Calu3 (cell line): Measurements from ENCODE around the gene FADS1. TPM values are rescaled to one million over a fixed set of nuclear protein-coding genes. Genes with fewer than 3 reads are reported as not detected.

Experiments
- BruUV-seq: library from RNA; stranded (reverse); fragments of 400-500 nt; replicated peaks from 2 replicates; lab custom pipeline; 2021; lab: Mats Ljungman, UMichigan
- CTCF ChIA-PET: fragments of 300-600 bp; sonication (Branson Sonifier 250); formaldehyde crosslinking; loops from one replicate; lab custom pipeline; 2022; ENCODE audit warnings: antibody characterized with exemption; lab: Charles Lee
- DNase-seq: peaks from one replicate; pipeline ENCODE4 v3.0.0; 2022
- H3K27ac Mint-ChIP-seq: one replicate; pipeline ENCODE4 v1.8.0; 2022; ENCODE audit warnings: mixed read lengths; ENCODE audit not compliant: unreplicated experiment
- H3K27me3 Mint-ChIP-seq: one replicate; pipeline ENCODE4 v1.8.0; 2022; ENCODE audit warnings: mixed read lengths; ENCODE audit not compliant: unreplicated experiment
- H3K36me3 Mint-ChIP-seq: one replicate; pipeline ENCODE4 v1.8.0; 2022; ENCODE audit warnings: mild to moderate bottlenecking, moderate library complexity, mixed read lengths; ENCODE audit not compliant: insufficient read depth, unreplicated experiment
- H3K4me1 Mint-ChIP-seq: one replicate; pipeline ENCODE4 v1.8.0; 2022; ENCODE audit warnings: mild to moderate bottlenecking, low read depth, mixed read lengths; ENCODE audit not compliant: unreplicated experiment
- H3K4me3 Mint-ChIP-seq: one replicate; pipeline ENCODE4 v1.8.0; 2022; ENCODE audit warnings: mild to moderate bottlenecking, low read depth, moderate library complexity, mixed read lengths; ENCODE audit not compliant: unreplicated experiment
- H3K9me3 Mint-ChIP-seq: one replicate; pipeline ENCODE4 v1.8.0; 2022; ENCODE audit warnings: low read depth, mixed read lengths; ENCODE audit not compliant: unreplicated experiment
- intact Hi-C: fragments of 100-400 bp; cut with micrococcal nuclease; formaldehyde crosslinking; loops from one replicate; pipeline ENCODE4 v1.10.0; 2022; ENCODE audit not compliant: unreplicated experiment
- total RNA-seq: library from RNA; stranded (reverse); gene quantifications from 2 replicates; pipeline ENCODE4 v1.2.3, GENCODE V29; 2022
- TF ChIP-seq, protein P1 (sequence below): fragments of 200-600 bp; IDR thresholded peaks from one replicate; pipeline ENCODE4 v1.8.0; 2022; ENCODE audit warnings: antibody characterized with exemption; ENCODE audit not compliant: unreplicated experiment

Gene FADS1
- total RNA-seq, 1 experiment from 2014 or later, result 74.1 TPM

GRCh38 chr11:61764606-61765260 is 52.1 kb downstream of the FADS1 start:
- no peaks in the 10 kb centered on the region for H3K27me3 Mint-ChIP-seq
- CTCF ChIA-PET, result interaction anchor here (0.5 to 0.6 kb wide), 2 partner anchors 11 to 153 kb away, joined by 3 read pairs; partner anchors contain the start of gene RAB3IL1

DNA sequence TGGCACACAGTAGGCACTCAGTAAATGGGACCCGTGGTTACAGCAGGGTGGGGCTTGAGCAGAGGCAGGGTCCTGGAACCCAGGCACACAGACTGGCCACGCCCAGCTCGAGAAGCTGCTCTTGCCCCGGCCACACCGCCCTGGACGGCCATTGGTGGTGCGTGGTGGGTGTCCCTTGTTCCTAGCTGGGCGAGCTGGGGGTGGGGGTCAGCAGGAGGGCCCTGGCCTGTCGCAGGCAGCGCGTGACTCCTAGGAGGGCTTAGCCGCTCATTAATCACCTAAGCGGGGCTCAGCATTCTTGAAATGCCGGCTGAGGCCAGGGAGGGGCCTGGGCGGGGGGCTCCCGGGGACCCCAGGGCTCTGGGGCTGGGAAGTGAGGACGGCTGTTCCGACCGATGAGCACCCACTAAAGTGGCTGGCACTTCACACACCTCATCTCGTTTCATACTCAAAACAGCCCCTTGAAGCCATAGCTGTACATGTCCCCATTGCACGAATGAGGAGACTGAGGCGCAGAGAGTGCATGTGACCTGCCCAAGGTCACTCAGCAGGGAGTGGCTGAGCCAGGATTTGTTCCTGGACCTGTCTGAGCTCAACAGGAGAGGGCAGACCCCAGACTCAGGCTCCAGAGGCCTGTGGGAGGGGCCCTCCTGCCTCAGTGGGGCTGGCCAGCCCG is 52.7 kb downstream of the FADS1 start:
- Mint-ChIP-seq H3K36me3 (peaks cover 13% of the 10 kb centered on the region), H3K4me3 (no peak overlapping the region), H3K4me1 (peaks cover 25% of the 10 kb centered on the region), H3K9me3 (no peaks in the 10 kb centered on the region), H3K27ac (no peak overlapping the region), H3K27me3 (no peaks in the 10 kb centered on the region)
- TF ChIP-seq, protein P1, sequence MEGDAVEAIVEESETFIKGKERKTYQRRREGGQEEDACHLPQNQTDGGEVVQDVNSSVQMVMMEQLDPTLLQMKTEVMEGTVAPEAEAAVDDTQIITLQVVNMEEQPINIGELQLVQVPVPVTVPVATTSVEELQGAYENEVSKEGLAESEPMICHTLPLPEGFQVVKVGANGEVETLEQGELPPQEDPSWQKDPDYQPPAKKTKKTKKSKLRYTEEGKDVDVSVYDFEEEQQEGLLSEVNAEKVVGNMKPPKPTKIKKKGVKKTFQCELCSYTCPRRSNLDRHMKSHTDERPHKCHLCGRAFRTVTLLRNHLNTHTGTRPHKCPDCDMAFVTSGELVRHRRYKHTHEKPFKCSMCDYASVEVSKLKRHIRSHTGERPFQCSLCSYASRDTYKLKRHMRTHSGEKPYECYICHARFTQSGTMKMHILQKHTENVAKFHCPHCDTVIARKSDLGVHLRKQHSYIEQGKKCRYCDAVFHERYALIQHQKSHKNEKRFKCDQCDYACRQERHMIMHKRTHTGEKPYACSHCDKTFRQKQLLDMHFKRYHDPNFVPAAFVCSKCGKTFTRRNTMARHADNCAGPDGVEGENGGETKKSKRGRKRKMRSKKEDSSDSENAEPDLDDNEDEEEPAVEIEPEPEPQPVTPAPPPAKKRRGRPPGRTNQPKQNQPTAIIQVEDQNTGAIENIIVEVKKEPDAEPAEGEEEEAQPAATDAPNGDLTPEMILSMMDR, result no peak
- DNase-seq, result no peak
- intact Hi-C loops, result no loop called here
- CTCF ChIA-PET, result no interaction called here
- no TSS peak for BruUV-seq

More at GRCh38 chr11:61764606-61765260, 52.1 kb downstream of the FADS1 start:
- BruUV-seq, result no TSS peak
- DNase-seq, result no peak
- H3K4me1 Mint-ChIP-seq, result peaks cover 19% of the 10 kb centered on the region
- no peaks in the 10 kb centered on the region for H3K9me3 Mint-ChIP-seq
- H3K27ac Mint-ChIP-seq, result no peak overlapping the region
- TF ChIP-seq, protein P1, result no peak
- intact Hi-C loops, result no loop called here
- H3K36me3 Mint-ChIP-seq, result peaks cover 13% of the 10 kb centered on the region
- no peak overlapping the region for H3K4me3 Mint-ChIP-seq

DNA sequence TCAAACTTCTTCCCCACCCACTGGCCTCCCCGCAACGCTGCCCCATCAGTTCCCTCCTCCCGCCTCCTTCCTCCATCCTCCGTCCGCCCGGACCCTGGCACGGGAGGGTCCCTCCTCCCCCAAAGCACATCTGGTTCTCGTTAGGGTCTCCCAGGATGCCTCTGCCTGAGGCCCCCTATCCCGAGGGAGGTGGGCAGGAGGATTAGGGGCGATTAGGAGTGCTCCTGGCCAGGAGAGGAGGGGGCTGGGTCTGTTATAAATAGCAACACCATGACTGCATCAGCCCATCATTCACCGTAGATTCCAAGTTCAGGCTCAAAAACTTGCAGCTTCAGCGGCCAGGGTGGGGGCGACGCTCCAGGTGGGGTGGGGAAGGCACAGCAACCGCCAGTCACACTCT is 54.0 kb downstream of the FADS1 start:
- DNase-seq, result no peak
- peaks cover 34% of the 10 kb centered on the region for H3K4me1 Mint-ChIP-seq
- H3K27ac Mint-ChIP-seq, result no peak overlapping the region
- no TSS peak for BruUV-seq
- TF ChIP-seq, protein P1, result no peak
- no peak overlapping the region for H3K4me3 Mint-ChIP-seq
- CTCF ChIA-PET, result interaction anchor here (0.6 kb wide), 1 partner anchor 20 kb away, joined by 3 read pairs; no protein-coding TSS in a partner anchor
- H3K27me3 Mint-ChIP-seq, result no peaks in the 10 kb centered on the region
- H3K9me3 Mint-ChIP-seq, result no peaks in the 10 kb centered on the region
- peaks cover 17% of the 10 kb centered on the region for H3K36me3 Mint-ChIP-seq
- intact Hi-C loops, result no loop called here

DNA sequence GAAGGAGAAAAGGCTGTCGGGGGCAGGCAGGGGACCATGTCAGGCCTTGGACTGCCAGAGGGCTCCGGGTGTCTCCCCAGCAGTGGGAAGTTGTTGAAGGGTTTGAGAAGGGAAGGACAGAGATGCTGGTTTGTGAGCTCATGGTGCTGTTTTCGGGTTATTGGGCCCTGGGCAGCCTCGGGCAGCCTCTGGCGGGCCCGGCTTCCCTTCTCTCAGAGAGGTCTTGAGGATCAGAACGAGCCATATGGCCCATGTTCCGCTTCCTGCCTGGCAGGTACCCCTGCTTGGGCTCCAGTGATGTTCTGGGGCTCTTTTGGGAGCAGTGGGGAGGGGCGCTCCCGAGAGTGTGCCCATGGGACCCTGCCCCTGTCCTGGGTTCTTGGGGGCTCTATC is 54.6 kb downstream of the FADS1 start:
- BruUV-seq, result no TSS peak
- Mint-ChIP-seq H3K9me3 (no peaks in the 10 kb centered on the region), H3K27me3 (no peaks in the 10 kb centered on the region), H3K4me3 (no peak overlapping the region), H3K4me1 (peaks cover 40% of the 10 kb centered on the region), H3K27ac (no peak overlapping the region), H3K36me3 (peaks cover 19% of the 10 kb centered on the region)
- TF ChIP-seq, protein P1, result no peak
- no peak for DNase-seq
- intact Hi-C loops, result no loop called here
- CTCF ChIA-PET, result no interaction called here
